ENCODE data around the gene EMX2. TPM values are rescaled to one million over a fixed set of nuclear protein-coding genes. Genes with fewer than 3 reads are reported as not detected.

EMX2 gene
- total and polyA plus RNA-seq, 2 experiments from 2014 or later, result not detected

DNA sequence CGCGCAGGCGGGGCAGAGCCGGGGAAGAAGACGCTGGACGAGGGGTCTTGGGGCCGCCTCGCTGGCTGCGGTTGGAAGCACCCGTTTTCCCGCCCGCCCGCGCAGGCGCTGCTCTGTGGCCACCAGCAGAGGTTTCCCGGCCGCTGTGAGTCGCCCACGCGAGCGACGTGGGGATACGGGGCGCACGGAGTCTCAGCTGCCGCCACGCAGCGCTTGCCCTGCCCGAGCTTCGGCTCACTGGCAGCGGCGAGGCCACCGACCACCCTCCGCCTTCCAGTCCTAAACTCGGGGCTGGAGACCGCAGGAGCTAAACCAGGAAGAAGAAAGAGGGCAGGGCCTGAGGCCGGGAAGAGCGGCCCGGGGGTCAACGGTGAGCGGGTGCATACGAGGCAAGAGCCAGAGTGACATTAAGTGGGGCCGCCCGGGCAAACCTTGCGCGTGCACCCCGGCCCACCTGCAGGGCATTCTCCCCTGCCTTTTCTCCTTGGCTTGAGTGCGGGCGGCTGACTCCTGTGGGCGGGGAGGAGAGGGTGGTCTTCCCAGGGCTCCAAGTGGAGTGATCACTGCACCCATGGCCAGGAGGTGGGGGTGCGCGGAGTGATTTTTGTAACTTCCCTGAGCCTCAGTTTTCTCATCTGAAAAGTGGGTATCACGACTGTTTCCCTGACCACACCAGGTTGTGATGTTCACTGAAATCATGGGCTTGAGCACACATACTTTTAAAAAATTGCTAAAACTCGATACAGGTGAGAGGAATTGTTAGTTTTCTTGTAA, 7.1 kb upstream of the EMX2 start:
- DNase-seq (ENCODE audit: low spot score) (peak; percentile 37), ATAC-seq (peak; percentile 5)
- Histone ChIP-seq H3F3A (replicated peaks; ENCODE audit: low read depth) (no peaks in the 10 kb centered on the region), H2AFZ (no peak overlapping the region), H3K4me3 (peak overlapping the region; percentile 40; the same call in 1 of the 2 replicates), H3K9me2 (ENCODE audit: insufficient read depth) (no peaks in the 10 kb centered on the region), H3K4me2 (peak overlapping the region; percentile 62), H4K20me1 (replicated peaks; ENCODE audit: insufficient read depth) (peaks cover 47% of the 10 kb centered on the region), H3K27ac (ENCODE audit: low read depth) (no peak overlapping the region), H3K27me3 (ENCODE audit: insufficient read depth) (peaks cover 100% of the 10 kb centered on the region), H3K79me2 (replicated peaks; ENCODE audit: insufficient read depth) (no peaks in the 10 kb centered on the region), H3K4me1 (ENCODE audit: insufficient read depth) (peaks cover 16% of the 10 kb centered on the region), H3K36me3 (ENCODE audit: insufficient read depth) (no peaks in the 10 kb centered on the region)
- Mint-ChIP-seq H3K4me1 (peaks cover 16% of the 10 kb centered on the region), H3K27ac (no peak overlapping the region), H3K36me3 (ENCODE audit: low read depth) (no peaks in the 10 kb centered on the region; the same call in 2 of the 3 replicates), H3K27me3 (ENCODE audit: insufficient read depth, low read depth, poor library complexity) (peaks cover 100% of the 10 kb centered on the region), H3K9me3 (0 out of 3 replicates have a peak, but pooled peaks cover 3% of the 10 kb centered on the region), H3K4me3 (peak overlapping the region; percentile 36)
- TF ChIP-seq EZH2 (IDR thresholded peaks at IDR 0.05; ENCODE audit: low read depth, unreplicated experiment), result peak; percentile 20
- no peak for TF ChIP-seq CREB1 (CRISPR knock-in tag; IDR thresholded peaks at IDR 0.05; ENCODE audit: low read depth)
- TF ChIP-seq EZH2phosphoT487 (IDR thresholded peaks at IDR 0.05; ENCODE audit: unreplicated experiment), result peak; percentile 92

GRCh38 chr10:117536072-117536865, 6.3 kb upstream of the EMX2 start:
- no peaks in the 10 kb centered on the region for H3K9me2 ChIP-seq (ENCODE audit: insufficient read depth)
- peaks cover 100% of the 10 kb centered on the region for H3K27me3 Mint-ChIP-seq (ENCODE audit: insufficient read depth, low read depth, poor library complexity)
- H3K4me3 Mint-ChIP-seq, result peak overlapping the region; percentile 36; the same call in 2 of the 3 replicates
- H3K27ac Mint-ChIP-seq, result no peak overlapping the region
- no peak overlapping the region for H3K27ac ChIP-seq (ENCODE audit: low read depth)
- H3K4me1 Mint-ChIP-seq, result peaks cover 22% of the 10 kb centered on the region
- peak; percentile 2; the same call in 2 of the 3 replicates for ATAC-seq
- no peaks in the 10 kb centered on the region for H3K36me3 ChIP-seq (ENCODE audit: insufficient read depth)
- H3K36me3 Mint-ChIP-seq (ENCODE audit: low read depth), result no peaks in the 10 kb centered on the region; the same call in 2 of the 3 replicates
- H3K79me2 ChIP-seq (replicated peaks; ENCODE audit: insufficient read depth), result no peaks in the 10 kb centered on the region
- no peaks in the 10 kb centered on the region for H3F3A ChIP-seq (replicated peaks; ENCODE audit: low read depth)
- TF ChIP-seq EZH2 (IDR thresholded peaks at IDR 0.05; ENCODE audit: low read depth, unreplicated experiment) (peak; percentile 96), CREB1 (CRISPR knock-in tag; IDR thresholded peaks at IDR 0.05; ENCODE audit: low read depth) (no peak), EZH2phosphoT487 (IDR thresholded peaks at IDR 0.05; ENCODE audit: unreplicated experiment) (peak; percentile 69)
- H3K4me2 ChIP-seq, result peak overlapping the region; percentile 77
- H4K20me1 ChIP-seq (replicated peaks; ENCODE audit: insufficient read depth), result peaks cover 54% of the 10 kb centered on the region
- peaks cover 100% of the 10 kb centered on the region for H3K27me3 ChIP-seq (ENCODE audit: insufficient read depth)
- H3K9me3 Mint-ChIP-seq, result peaks cover 8% of the 10 kb centered on the region; the same call in 2 of the 3 replicates
- H3K4me1 ChIP-seq (ENCODE audit: insufficient read depth), result peaks cover 20% of the 10 kb centered on the region
- peak; percentile 52 for DNase-seq (ENCODE audit: low spot score)
- H2AFZ ChIP-seq, result no peak overlapping the region
- peak overlapping the region; percentile 49 for H3K4me3 ChIP-seq

GRCh38 chr10:117536866-117537435, 5.6 kb upstream of the EMX2 start:
- TF ChIP-seq, protein P1, sequence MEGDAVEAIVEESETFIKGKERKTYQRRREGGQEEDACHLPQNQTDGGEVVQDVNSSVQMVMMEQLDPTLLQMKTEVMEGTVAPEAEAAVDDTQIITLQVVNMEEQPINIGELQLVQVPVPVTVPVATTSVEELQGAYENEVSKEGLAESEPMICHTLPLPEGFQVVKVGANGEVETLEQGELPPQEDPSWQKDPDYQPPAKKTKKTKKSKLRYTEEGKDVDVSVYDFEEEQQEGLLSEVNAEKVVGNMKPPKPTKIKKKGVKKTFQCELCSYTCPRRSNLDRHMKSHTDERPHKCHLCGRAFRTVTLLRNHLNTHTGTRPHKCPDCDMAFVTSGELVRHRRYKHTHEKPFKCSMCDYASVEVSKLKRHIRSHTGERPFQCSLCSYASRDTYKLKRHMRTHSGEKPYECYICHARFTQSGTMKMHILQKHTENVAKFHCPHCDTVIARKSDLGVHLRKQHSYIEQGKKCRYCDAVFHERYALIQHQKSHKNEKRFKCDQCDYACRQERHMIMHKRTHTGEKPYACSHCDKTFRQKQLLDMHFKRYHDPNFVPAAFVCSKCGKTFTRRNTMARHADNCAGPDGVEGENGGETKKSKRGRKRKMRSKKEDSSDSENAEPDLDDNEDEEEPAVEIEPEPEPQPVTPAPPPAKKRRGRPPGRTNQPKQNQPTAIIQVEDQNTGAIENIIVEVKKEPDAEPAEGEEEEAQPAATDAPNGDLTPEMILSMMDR (conservative IDR thresholded peaks at IDR 0.05; ENCODE audit: low read depth in 2 of 2), result peak in 1 of 2 experiments; percentile 56; a peak in 3 of 4 replicates
- no peak for TF ChIP-seq CREB1 (CRISPR knock-in tag; IDR thresholded peaks at IDR 0.05; ENCODE audit: low read depth)
- TF ChIP-seq STAT1 (IDR thresholded peaks at IDR 0.05; ENCODE audit: unreplicated experiment), result no peak
- Histone ChIP-seq H2AFZ (no peak overlapping the region), H3K27me3 (ENCODE audit: insufficient read depth) (peaks cover 100% of the 10 kb centered on the region), H3F3A (replicated peaks; ENCODE audit: low read depth) (no peaks in the 10 kb centered on the region), H3K4me1 (ENCODE audit: insufficient read depth) (peaks cover 25% of the 10 kb centered on the region), H4K20me1 (replicated peaks; ENCODE audit: insufficient read depth) (peaks cover 51% of the 10 kb centered on the region), H3K4me3 (peak overlapping the region; percentile 49), H3K36me3 (ENCODE audit: insufficient read depth) (no peaks in the 10 kb centered on the region), H3K27ac (ENCODE audit: low read depth) (no peak overlapping the region), H3K79me2 (replicated peaks; ENCODE audit: insufficient read depth) (no peaks in the 10 kb centered on the region), H3K4me2 (peak overlapping the region; percentile 77), H3K9me2 (ENCODE audit: insufficient read depth) (no peaks in the 10 kb centered on the region)
- Mint-ChIP-seq H3K36me3 (ENCODE audit: low read depth) (no peaks in the 10 kb centered on the region; the same call in 2 of the 3 replicates), H3K27ac (no peak overlapping the region), H3K9me3 (peaks cover 8% of the 10 kb centered on the region; the same call in 2 of the 3 replicates), H3K4me1 (peaks cover 26% of the 10 kb centered on the region), H3K4me3 (peak overlapping the region; percentile 32; the same call in 2 of the 3 replicates), H3K27me3 (ENCODE audit: insufficient read depth, low read depth, poor library complexity) (peaks cover 100% of the 10 kb centered on the region)
- DNase-seq (ENCODE audit: low spot score) (peak; percentile 76), ATAC-seq (peak; percentile 39)
